PC-9 (cell line): ENCODE measurements around the gene AGL. TPM values are rescaled to one million over a fixed set of nuclear protein-coding genes. Genes with fewer than 3 reads are reported as not detected.
"Not testable (repeated sequence)": the region's sequence is repeated elsewhere in the genome, so short reads cannot be mapped to it uniquely, and the experiment has no call there.

Source experiments
- BruUV-seq: library from RNA; stranded (reverse); fragments of 400-500 nt; replicated peaks from 2 replicates; lab custom pipeline; 2021; lab: Mats Ljungman, UMichigan
- CTCF ChIA-PET: fragments of 300-600 bp; sonication (Branson Sonifier 250); formaldehyde crosslinking; loops from one replicate; lab custom pipeline; 2022; ENCODE audit warnings: antibody characterized with exemption; lab: Charles Lee
- POLR2A ChIA-PET: fragments of 300-600 bp; sonication (Branson Sonifier 250); formaldehyde crosslinking; loops from one replicate; lab custom pipeline; 2022; ENCODE audit warnings: antibody characterized with exemption; ENCODE audit not compliant: unreplicated experiment; lab: Charles Lee
- DNase-seq, 2 experiments: peaks; one replicate each; pipeline versions ENCODE4 v3.0.0 to v3.0.0-alpha.2; 2015 to 2022; ENCODE audit warnings: mixed read lengths in 1 of 2
- H2AFZ ChIP-seq: fragments of 200-600 bp; sonication (generic); 2 replicates; pipeline ENCODE4 v1.8.1; 2017; ENCODE audit warnings: antibody characterized with exemption
- H3F3A ChIP-seq: fragments of 200-600 bp; sonication (generic); 2 replicates; pipeline ENCODE4 v1.8.1; 2017; ENCODE audit warnings: antibody characterized with exemption, mild to moderate bottlenecking, low read depth; ENCODE audit not compliant: insufficient read depth
- H3K27ac ChIP-seq: fragments of 200-600 bp; sonication (generic); 2 replicates; pipeline ENCODE4 v1.6.1; 2016; ENCODE audit warnings: mixed run types
- H3K27me3 ChIP-seq: fragments of 200-600 bp; sonication (generic); 2 replicates; pipeline ENCODE4 v1.6.1; 2016; ENCODE audit warnings: low read depth, mixed run types; ENCODE audit not compliant: insufficient read depth
- H3K36me3 ChIP-seq: fragments of 200-600 bp; sonication (generic); 2 replicates; pipeline ENCODE4 v1.6.1; 2016; ENCODE audit warnings: low read depth, mixed run types
- H3K4me1 ChIP-seq: fragments of 200-600 bp; sonication (generic); replicated peaks from 2 replicates; pipeline ENCODE4 v1.6.1; 2016; ENCODE audit warnings: mixed run types; ENCODE audit not compliant: insufficient read depth
- H3K4me2 ChIP-seq: fragments of 200-600 bp; sonication (generic); 2 replicates; pipeline ENCODE4 v1.6.1; 2017; ENCODE audit warnings: mixed run types
- H3K4me3 ChIP-seq: fragments of 200-600 bp; sonication (generic); 2 replicates; pipeline ENCODE4 v1.6.1; 2016; ENCODE audit warnings: mixed run types
- H3K79me2 ChIP-seq: fragments of 200-600 bp; sonication (generic); 2 replicates; pipeline ENCODE4 v1.6.1; 2017; ENCODE audit warnings: low read depth, mixed run types
- H3K9me2 ChIP-seq: fragments of 200-600 bp; sonication (generic); 2 replicates; pipeline ENCODE4 v1.8.1; 2017; ENCODE audit warnings: mild to moderate bottlenecking; ENCODE audit not compliant: insufficient read depth
- H3K9me3 ChIP-seq: fragments of 200-600 bp; sonication (generic); 2 replicates; pipeline ENCODE4 v1.8.1; 2016; ENCODE audit warnings: low read depth; ENCODE audit not compliant: insufficient read depth
- H4K20me1 ChIP-seq: fragments of 200-600 bp; sonication (generic); 2 replicates; pipeline ENCODE4 v1.8.1; 2017; ENCODE audit not compliant: insufficient read depth
- CTCF ChIP-seq: fragments of 200-600 bp; sonication (generic); conservative IDR thresholded peaks from 2 replicates; pipeline ENCODE4 v1.6.1; 2017; ENCODE audit warnings: mixed run types, antibody characterized with exemption, mild to moderate bottlenecking, moderate library complexity
- EZH2 ChIP-seq: fragments of 200-600 bp; sonication (generic); IDR thresholded peaks from 2 replicates; pipeline ENCODE4 v1.8.0; 2017; ENCODE audit warnings: antibody characterized with exemption, low read depth
- intact Hi-C: fragments of 100-400 bp; cut with micrococcal nuclease; formaldehyde crosslinking; loops from one replicate; pipeline ENCODE4 v1.10.0; 2022; ENCODE audit not compliant: unreplicated experiment
- total RNA-seq: library from RNA; stranded (reverse); gene quantifications from 2 replicates; pipeline ENCODE4 v1.2.3, GENCODE V29; 2021

AGL gene
- total RNA-seq, 1 experiment from 2014 or later: 15.7 TPM

GRCh38 chr1:99855914-99856450, 5.8 kb downstream of the AGL start:
- no peak for DNase-seq

GRCh38 chr1:99857041-99857440, 6.9 kb downstream of the AGL start:
- H4K20me1 ChIP-seq, H3K4me3 ChIP-seq, intact Hi-C loops, DNase-seq, H3K27me3 ChIP-seq, H3K9me3 ChIP-seq, CTCF ChIA-PET, H2AFZ ChIP-seq, H3F3A ChIP-seq, H3K9me2 ChIP-seq, H3K4me1 ChIP-seq, H3K79me2 ChIP-seq, H3K27ac ChIP-seq, H3K4me2 ChIP-seq, POLR2A ChIA-PET, BruUV-seq: not testable (repeated sequence)
- H3K36me3 ChIP-seq: peaks cover 15% of the 10 kb centered on the region; the same call in 1 of the 2 replicates

More at GRCh38 chr1:99855914-99856450, 5.8 kb downstream of the AGL start:
- H3K4me2 ChIP-seq: no peak overlapping the region
- H3K27me3 ChIP-seq: no peaks in the 10 kb centered on the region
- H3K4me3 ChIP-seq: no peak overlapping the region
- H3K9me2 ChIP-seq: no peaks in the 10 kb centered on the region
- no TSS peak for BruUV-seq
- peaks cover 12% of the 10 kb centered on the region for H3K4me1 ChIP-seq
- no peak overlapping the region for H2AFZ ChIP-seq
- no peaks in the 10 kb centered on the region for H3F3A ChIP-seq
- POLR2A ChIA-PET: no interaction called here
- H3K79me2 ChIP-seq: peaks cover 10% of the 10 kb centered on the region
- H3K36me3 ChIP-seq: peaks cover 7% of the 10 kb centered on the region; the same call in 1 of the 2 replicates
- no peak overlapping the region for H3K27ac ChIP-seq
- H3K9me3 ChIP-seq: no peaks in the 10 kb centered on the region
- TF ChIP-seq CTCF (no peak), EZH2 (no peak)
- no peaks in the 10 kb centered on the region for H4K20me1 ChIP-seq
- intact Hi-C loops: no loop called here
- CTCF ChIA-PET: no interaction called here

GRCh38 chr1:99858286-99858685, 8.1 kb downstream of the AGL start:
- Histone ChIP-seq H2AFZ (no peak overlapping the region), H3K79me2 (no peaks in the 10 kb centered on the region), H3K4me3 (no peak overlapping the region), H3K36me3 (peaks cover 20% of the 10 kb centered on the region; the same call in 1 of the 2 replicates), H3K27me3 (no peaks in the 10 kb centered on the region), H3K4me1 (no peaks in the 10 kb centered on the region), H3K4me2 (no peak overlapping the region), H3K27ac (no peak overlapping the region), H3K9me3 (no peaks in the 10 kb centered on the region), H3F3A (no peaks in the 10 kb centered on the region), H3K9me2 (no peaks in the 10 kb centered on the region), H4K20me1 (no peaks in the 10 kb centered on the region)
- ChIA-PET POLR2A (interaction anchor here (0.5 kb wide), 1 partner anchor 590 kb away, joined by 4 read pairs; no protein-coding TSS in a partner anchor), CTCF (no interaction called here)
- DNase-seq: no peak
- no TSS peak for BruUV-seq
- intact Hi-C loops: no loop called here
- TF ChIP-seq EZH2 (no peak), CTCF (no peak)

- Histone ChIP-seq H2AFZ (no peak overlapping the region), H3K27ac (no peak overlapping the region), H3K4me2 (no peak overlapping the region), H4K20me1 (no peaks in the 10 kb centered on the region), H3F3A (no peaks in the 10 kb centered on the region), H3K9me3 (no peaks in the 10 kb centered on the region), H3K27me3 (no peaks in the 10 kb centered on the region), H3K79me2 (no peaks in the 10 kb centered on the region), H3K36me3 (peaks cover 20% of the 10 kb centered on the region; the same call in 1 of the 2 replicates), H3K4me1 (no peaks in the 10 kb centered on the region), H3K9me2 (no peaks in the 10 kb centered on the region), H3K4me3 (no peak overlapping the region)
- intact Hi-C loops: no loop called here
- TF ChIP-seq EZH2 (no peak), CTCF (no peak)
- POLR2A ChIA-PET: no interaction called here
- BruUV-seq: no TSS peak
- no peak for DNase-seq
- CTCF ChIA-PET: no interaction called here
Measured at GRCh38 chr1:99858881-99859280, 8.7 kb downstream of the AGL start.
